Measurements from ENCODE around the gene GUF1.

DNA sequence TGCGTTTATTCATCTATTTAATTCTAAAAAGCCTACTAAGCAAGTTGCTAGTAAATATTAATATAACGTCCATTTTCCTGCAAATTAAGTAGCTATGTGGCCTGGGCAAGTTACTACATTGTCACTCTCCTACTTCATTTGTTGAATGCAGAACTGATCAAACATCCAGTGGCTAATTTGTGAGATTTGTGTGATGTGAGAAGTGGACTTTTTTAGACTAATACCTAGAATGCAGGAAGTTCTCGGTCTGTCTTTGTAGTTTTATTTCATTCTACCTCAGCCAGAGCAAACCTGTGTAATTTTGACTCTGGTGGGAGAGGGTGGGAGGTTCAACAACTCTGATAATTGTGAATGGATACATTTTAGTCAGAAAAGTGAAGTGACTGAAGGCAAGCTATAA lies 840 bp downstream of the GUF1 start:
- no peak for TF ChIP-seq CTCF (conservative IDR thresholded peaks at IDR 0.05; ENCODE audit: low read depth, low read length)
- TF ChIP-seq EZH2 (IDR thresholded peaks at IDR 0.05; ENCODE audit: borderline replicate concordance, low read depth, low read length, poor library complexity, severe bottlenecking), result no peak

Measured in A673 (cell line).